Inflammatory macrophage treated with lipopolysaccharide for 1 hour (primary cell): ENCODE data around the gene PRRT1.
"Not testable (repeated sequence)": the region's sequence is repeated elsewhere in the genome, so short reads cannot be mapped to it uniquely, and the experiment has no call there.

Experiments
- DNase-seq, 2 donors: peaks; one replicate each; pipeline ENCODE4 v3.0.0-alpha.2; 2020 to 2022

Gene PRRT1

DNA sequence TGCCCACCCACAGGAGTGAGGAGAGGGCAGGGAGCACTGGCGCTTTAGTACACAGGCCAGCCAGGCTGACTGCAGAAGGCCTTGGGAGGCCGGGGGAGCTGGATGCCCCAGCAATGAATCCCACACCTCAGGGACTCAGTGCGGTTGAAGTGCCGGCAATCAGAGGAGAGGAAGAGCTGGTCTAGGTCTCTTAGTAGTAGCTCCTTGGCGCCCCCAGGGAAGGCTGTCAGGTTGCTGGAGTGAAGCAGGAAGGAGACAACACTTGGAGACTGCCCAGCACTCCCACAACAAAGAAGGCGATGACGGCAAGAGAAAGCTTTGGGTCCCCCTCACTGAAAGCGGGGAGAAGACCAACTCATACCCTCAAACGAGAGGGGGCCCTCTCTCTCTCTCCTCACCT lies 34.3 kb downstream of the PRRT1 start:
- DNase-seq = no peak

DNA sequence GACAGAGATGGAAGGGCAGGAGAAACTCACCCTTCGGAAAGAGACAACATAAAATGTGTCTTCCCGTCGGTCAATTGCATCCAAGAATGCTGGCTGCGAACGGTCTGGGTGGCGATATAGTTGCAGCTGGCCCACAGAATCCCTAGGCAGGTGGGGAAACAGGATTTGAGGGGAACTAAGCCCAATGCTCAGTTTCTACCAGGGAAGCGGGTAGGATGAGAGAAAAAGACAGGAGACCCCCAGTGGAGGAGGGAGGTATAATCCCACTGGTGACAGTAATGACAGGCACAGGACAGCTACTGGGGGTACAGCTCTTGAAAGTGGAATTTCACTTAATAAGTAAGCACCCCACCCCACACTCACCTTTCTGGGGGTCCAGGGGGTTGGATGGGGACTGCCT lies 35.1 kb downstream of the PRRT1 start:
- DNase-seq = peak in 1 of 2 donors; percentile 9

DNA sequence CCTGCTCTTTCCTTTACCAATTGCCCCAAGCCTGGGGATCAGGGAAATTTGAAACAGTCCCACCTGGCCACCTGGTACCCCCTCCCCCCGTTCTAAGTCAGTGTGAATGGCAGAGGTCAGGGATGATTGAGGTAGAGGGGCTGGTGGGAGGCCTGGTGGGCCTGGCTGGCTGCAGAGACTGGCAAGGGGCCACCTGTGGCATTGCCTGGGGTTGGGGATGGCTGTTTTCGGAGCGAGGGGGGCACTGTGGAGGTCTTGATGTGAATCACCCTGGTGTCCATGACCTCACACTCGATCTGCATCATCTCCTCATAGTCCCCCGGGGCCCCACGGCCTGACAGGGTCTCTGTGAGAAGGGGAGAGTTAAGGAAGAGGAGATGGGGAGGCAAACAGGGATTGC lies 36.1 kb downstream of the PRRT1 start:
- DNase-seq = no peak

DNA sequence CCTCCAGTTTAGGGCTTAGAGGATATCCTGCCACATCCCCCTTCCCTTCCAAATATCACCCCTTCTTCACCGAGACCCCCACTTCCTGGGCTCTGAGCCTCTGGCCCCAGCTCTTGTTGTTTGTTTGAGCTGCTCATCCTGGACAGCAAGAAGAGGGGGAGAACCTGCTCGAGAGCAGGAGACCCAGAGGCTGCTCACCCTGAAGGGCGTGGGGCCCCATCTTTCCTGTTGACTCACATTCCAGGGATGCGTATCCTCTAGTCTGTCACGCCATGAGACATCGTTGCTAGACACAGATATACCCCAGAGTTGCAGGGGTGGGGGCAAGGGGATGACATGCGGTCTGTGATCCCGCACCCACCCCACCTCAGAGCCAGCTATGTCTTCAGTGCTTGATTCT lies 36.9 kb downstream of the PRRT1 start:
- no peak for DNase-seq

DNA sequence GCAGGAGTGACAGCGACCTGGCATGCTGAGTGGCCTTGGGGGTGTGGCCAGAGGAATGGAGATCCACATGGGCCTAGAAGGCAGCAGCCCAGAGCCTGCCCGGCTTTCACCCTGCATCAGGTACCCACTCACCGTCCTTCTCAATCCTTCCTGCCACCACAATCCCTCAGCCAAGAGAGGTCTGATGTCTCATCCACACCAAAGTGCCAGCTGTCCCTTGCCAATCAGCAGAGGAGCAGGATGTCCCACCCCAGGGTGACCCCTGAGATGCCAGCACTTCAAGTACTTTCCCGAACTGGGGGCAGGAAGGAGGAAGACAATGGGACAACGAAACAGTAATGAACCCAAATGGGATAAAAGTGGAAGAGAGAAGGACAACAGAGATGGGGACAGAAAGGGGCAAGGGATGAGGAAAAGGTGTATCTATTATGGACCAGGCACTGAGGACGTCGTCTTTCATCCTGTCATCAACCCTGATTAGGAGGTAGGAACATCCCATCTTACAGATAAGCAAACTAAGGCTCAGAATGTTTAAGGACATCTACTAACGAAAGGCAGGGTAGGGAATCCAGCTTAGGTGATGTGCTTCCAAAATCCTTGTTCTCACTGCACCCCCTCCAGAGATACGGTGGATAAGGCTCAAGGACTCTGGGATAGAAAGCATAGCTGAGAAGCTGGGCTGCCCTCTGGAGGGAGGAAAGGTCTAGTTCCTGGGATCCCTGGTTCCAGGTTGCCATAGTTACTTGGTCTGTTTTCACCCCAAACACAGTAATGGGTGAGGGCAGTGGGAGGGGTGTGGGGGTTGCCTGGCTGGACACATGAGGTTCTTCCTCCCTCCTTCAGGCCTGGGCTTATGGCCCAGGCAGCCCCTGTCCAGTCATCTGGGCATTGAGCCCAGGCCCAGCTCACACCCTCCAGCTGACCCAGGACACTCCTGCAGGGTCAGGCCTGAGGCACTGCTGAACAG lies 38.1 kb downstream of the PRRT1 start:
- DNase-seq = peak in 1 of 2 donors; percentile 18

DNA sequence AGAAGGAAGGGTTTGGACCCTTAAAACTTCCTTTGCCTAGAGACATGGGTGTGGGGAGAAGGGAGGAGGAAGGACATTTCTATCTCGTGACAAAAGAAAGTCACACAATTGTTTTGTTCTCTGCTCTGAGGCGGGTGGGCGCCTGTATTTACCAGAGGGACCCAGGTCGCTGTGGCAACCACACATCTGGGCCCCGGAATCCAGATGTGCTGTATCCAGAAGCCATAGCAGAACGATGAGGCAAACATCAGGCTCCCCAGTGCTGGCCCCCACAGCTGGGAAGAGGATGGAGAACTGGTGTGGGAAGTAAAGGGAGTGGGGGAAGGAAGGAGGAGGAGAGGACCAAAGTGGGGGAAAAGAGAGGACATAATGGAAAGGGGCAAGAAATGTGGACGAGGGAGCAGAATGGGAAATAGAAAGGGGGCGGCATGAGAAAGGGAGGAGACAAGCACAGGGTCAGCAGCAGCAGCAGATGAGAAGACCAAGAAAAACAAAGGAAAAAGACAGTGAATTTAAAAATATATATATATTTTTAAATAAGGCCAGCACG lies 39.2 kb downstream of the PRRT1 start:
- no peak for DNase-seq

DNA sequence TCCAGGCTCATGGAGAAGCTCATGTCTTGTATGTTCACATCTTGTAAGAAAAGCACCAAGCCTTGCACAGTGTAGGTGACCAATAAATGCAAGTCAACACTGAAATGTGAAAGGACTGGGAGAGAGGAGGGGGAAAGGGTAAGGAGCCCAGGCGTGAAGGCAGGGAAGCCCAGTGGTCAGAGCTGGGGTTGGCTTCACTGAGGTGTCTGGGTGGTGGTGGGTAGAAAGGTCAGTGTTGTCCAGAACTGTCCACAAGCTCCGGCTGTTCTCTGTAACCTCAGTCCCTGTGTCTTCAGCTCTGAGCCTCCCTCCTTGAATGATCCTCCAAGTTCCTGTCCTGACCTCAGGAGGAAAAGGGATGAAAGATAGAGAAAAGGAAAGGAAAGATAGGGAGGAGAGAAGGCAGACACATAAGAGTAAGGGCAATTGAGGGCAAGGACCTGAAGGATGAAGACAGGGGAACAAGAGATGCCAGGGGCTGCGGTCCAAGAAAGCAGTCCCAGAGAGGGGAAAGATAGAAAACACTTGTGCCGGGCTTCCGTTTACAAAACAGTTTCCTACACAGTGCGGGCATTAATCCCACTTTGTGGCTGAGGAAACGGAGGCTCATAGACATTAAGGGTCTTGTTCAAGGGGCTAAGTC lies 40.2 kb downstream of the PRRT1 start:
- no peak for DNase-seq

DNA sequence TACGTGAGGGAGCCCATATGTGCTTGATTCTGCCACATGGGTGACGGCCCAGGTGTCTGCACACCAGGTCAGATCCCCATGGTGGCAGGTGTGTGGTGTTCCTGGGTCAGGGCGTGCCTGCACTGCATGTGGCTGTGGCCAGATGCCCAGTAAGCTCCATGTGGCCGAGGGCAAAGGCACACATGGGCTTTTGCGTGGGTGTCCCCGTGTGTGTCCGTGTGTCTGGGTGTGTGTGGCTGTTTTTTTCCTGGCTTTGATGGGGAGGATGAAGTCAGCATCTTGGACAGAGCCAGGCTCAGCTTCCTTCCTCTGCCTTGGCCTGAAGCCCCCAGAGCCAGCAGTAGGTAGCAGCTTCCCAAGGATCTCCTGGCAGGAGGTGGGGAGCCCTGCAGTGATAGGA lies 41.1 kb downstream of the PRRT1 start:
- DNase-seq = no peak

DNA sequence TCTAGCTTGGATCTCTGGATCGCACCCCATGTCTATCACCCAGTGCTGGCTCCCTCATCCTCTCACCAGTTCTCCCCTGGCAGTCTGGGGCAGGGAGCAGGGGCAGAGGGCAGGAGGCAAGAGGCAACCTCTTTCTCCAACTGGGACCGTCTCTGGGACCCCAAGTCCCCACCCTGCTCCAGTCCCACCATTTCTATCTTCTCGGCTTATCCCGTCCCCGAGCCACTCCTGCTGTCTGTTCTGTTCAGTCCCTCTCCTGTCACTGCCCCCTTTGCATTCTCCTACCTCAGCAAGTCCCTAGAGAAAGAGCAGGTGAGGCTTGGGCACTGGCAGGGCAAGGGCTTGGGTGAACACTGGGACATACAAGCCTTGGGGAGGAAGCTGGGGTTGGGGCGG lies 42.0 kb downstream of the PRRT1 start:
- no peak for DNase-seq

DNA sequence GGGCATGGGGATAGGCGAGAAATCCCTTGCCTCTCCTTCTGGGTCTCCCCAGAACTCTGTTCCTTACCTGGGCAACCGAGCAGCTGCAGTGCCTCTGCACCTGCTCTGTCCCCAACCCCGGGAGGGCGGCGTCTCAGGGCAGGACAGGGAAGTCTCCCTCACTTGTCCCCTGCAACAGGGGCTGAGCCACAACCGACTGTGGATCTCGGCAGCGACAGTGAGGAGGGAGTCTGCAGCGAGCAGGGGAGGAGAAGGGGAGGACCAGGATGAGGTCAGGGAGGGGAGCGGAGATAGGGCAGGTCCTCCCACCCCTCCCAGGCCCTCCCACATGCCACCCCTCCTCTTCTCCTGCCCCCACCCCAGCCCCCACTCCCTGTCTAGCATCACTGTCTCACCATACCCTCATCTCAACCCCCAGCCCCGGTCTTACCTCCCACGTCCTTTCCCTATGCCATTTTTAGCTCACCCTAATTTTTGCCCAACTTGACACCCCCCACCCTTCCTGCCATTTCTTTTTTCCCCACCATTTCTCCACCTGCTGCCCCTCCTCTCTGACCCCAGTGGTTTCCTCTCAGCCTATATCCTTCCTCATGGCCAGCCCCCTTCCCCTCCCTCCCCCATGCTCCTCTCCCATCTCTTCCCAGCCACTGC lies 42.5 kb downstream of the PRRT1 start, which contains the start of gene TNXB:
TNXB (minus strand) TSS at position 225 of the 651 bp plus-strand sequence. CDS start 11,140 bp downstream, outside the sequence.
- no peak for DNase-seq

DNA sequence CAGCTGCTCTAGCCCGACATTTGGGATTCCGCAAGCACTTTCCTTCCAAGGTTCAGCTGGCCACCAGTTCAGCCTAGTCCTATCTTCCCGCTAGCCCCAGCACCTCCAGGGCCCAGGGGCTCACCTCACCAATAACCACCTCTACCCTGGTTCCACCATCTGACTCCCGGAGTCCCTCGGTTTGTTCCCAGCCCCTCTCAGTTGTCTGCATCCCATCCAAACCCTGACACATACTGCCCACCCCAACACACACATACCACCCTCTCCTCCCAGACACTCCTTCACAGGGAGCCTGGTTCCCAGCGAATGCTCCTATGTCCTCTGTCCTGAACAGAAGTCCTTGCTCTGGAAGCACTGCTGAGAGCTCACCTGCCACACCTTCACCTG lies 43.0 kb downstream of the PRRT1 start:
- no peak for DNase-seq

DNA sequence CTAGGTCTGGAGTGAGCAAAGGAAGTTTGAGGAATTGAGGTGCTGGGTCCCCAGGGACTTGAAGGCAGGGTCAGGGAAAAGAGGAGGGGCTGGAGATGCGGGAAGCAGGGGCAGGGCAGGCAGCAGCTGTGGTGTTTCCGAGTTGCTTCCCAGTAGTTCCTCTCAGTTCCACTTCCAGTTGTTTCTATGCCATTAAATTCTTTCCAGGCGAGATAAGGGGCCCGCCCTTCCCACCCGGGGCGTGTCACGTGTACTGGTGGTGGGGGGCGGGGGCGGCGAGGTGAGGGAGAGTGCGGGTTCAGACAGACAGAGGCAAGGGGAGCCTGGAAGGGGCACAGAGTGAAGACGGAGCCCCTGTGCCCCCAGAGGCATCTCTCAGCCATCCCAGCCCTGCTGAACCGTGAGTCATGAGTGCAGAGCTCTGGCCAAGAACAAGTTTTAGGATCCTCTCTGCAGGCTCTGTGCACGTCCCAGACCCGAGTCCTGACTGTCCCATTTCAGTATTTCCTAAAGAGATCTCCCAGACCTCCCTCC lies 43.6 kb downstream of the PRRT1 start:
- no peak for DNase-seq

DNA sequence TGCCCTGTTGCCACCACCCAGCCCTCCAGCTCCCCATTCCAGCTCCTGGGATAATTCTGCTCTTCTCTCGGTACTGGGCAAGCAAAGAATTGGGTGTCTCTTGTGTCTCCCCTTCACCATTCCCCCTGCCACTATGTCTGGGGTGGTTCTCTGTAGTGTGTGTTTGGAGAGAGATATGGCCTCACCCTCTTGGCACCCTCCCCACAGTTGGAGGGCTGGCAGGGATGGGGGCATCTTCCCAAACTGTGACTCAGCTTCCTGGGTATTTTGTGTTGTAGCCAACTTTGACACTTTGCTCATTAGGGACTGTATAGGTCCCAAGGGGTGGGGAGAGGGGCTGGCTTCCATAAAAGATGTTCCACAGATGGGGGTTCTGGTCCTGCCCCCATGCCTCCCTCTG lies 44.3 kb downstream of the PRRT1 start:
- no peak for DNase-seq

DNA sequence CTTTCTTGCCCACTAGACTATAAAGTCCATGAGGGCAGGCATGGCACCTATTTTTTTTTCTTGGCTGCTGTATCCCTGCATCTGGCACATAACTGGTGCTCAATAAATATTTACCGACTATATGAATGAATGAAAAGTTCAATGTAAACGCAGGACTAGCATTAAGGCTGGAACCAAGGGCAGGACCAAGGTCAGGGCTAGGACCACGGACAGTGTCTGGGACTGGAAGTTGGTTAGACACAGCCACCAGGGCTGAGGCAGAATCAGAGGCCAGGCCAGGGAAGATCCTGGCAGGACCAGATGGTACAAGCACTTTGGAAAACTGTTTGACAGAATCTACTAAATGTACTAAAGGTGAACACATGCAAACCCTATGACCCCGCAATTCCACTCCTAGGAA lies 46.3 kb downstream of the PRRT1 start:
- DNase-seq = peak in 1 of 2 donors; percentile 22

DNA sequence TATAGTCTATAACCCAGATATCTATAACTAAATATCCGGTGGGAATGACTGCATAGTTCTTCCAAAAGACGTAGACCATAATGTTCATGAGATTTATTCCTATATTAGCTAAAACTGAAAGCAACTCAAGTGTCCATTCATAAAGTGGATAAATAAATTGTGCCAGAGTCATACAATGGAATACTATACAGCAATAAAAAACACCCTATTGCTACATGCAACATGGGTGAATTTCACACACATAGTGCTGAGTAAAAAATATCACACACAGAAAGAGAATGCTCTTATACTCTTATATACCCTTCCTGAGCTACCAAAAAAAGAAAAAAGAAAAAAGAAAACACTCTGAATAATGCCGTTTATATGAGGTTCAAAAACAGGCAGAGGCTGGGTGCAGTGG lies 49.5 kb downstream of the PRRT1 start:
- no peak for DNase-seq

DNA sequence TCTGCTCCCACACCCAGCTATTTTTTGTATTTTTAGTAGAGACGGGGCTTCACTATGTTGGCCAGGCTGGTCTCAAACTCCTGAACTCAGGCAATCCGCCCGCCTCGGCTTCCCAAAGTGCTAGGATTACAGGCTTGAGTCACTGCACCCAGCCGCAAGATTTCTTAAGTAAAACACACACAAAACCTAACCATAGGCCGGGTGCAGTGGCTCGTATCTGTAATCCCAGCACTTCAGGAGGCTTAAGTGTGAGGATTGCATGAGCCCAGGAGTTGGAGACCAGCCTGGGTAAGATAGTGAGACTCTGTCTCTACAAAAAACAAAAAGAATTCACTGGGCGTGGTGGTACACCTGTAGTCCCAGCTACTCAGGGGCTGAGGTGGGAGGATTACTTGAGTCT lies 51.5 kb downstream of the PRRT1 start:
- DNase-seq = not testable (repeated sequence)
